Endodermal cell (in vitro differentiated cells): ENCODE data around the gene CPT1A. TPM values are rescaled to one million over a fixed set of nuclear protein-coding genes. Genes with fewer than 3 reads are reported as not detected.

ENCODE experiments used
- DNase-seq: peaks from one replicate; pipeline ENCODE4 v3.0.0-alpha.2; 2017
- H3K27ac ChIP-seq: 2 replicates; pipeline ENCODE4 v1.5.1; 2013; ENCODE audit warnings: mild to moderate bottlenecking, low read depth, low read length, moderate library complexity
- H3K27me3 ChIP-seq: 2 replicates; pipeline ENCODE4 v1.6.1; 2013; ENCODE audit warnings: mild to moderate bottlenecking, low read length, moderate library complexity; ENCODE audit not compliant: insufficient read depth, control insufficient read depth, poor library complexity, severe bottlenecking
- H3K36me3 ChIP-seq: 2 replicates; pipeline ENCODE4 v1.7.0; 2013; ENCODE audit warnings: mild to moderate bottlenecking, low read length, moderate library complexity; ENCODE audit not compliant: control insufficient read depth, insufficient read depth
- H3K4me1 ChIP-seq: one replicate; pipeline ENCODE4 v1.7.0; 2013; ENCODE audit warnings: low read length; ENCODE audit not compliant: control insufficient read depth, insufficient read depth
- H3K4me3 ChIP-seq: 2 replicates; pipeline ENCODE4 v1.5.1; 2013; ENCODE audit warnings: mild to moderate bottlenecking, low read length, moderate library complexity
- H3K9ac ChIP-seq: 2 replicates; pipeline ENCODE4 v1.6.1; 2013; ENCODE audit warnings: mild to moderate bottlenecking, low read length, moderate library complexity; ENCODE audit not compliant: poor library complexity, severe bottlenecking; ENCODE audit errors: extremely low read depth
- H3K9me3 ChIP-seq: 2 replicates; pipeline ENCODE4 v1.6.1; 2013; ENCODE audit warnings: mild to moderate bottlenecking, low read length, moderate library complexity; ENCODE audit not compliant: control insufficient read depth
- H3K27ac Mint-ChIP-seq: 2 replicates; pipeline ENCODE4 v1.8.0; 2020; ENCODE audit warnings: mixed read lengths
- H3K27me3 Mint-ChIP-seq: 2 replicates; pipeline ENCODE4 v1.8.0; 2021; ENCODE audit warnings: mild to moderate bottlenecking, mixed read lengths; ENCODE audit not compliant: insufficient read depth
- H3K36me3 Mint-ChIP-seq: 2 replicates; pipeline ENCODE4 v1.8.0; 2020; ENCODE audit warnings: low read depth, mixed read lengths
- H3K4me1 Mint-ChIP-seq: 2 replicates; pipeline ENCODE4 v1.8.0; 2020; ENCODE audit warnings: mixed read lengths
- H3K4me3 Mint-ChIP-seq: 2 replicates; pipeline ENCODE4 v1.8.0; 2020; ENCODE audit warnings: mild to moderate bottlenecking, moderate library complexity, mixed read lengths
- H3K9me3 Mint-ChIP-seq: 2 replicates; pipeline ENCODE4 v1.8.0; 2020; ENCODE audit warnings: mild to moderate bottlenecking, mixed read lengths
- CTCF ChIP-seq: fragments of 200-600 bp; sonication (generic); conservative IDR thresholded peaks from 2 replicates; pipeline ENCODE4 v1.5.0; 2021; ENCODE audit warnings: antibody characterized with exemption, mild to moderate bottlenecking
- WGBS, 2 experiments: methylation state at CpG; one replicate each; pipeline versions ENCODE4 v1.1.5 to v1.1.7; 2013; ENCODE audit warnings: missing lambda C conversion rate in 2 of 2, mixed read lengths in 1 of 2; ENCODE audit not compliant: insufficient coverage in 1 of 2, insufficient read length in 1 of 2; 5-methylcytosine and 5-hydroxymethylcytosine counted together
- total RNA-seq, 2 donors: library from RNA; stranded (reverse); fragmentation: NEBNext Ultra II Directional in 1 of 2; extraction: Animal tissue kit (Norgen Biotek cat#: 25700) in 1 of 2; gene quantifications; 2 replicates in 1 of 2; 3 replicates in 1 of 2; pipeline ENCODE4 v1.2.1, GENCODE V29; 2021

Gene CPT1A
- total RNA-seq, 2 donors from 2014 or later: 3.3 to 7.3 TPM

- WGBS, 2 experiments: 82 to 87% methylated on average over 12 of the region's 12 CpGs
- H3K27me3 Mint-ChIP-seq: no peaks in the 10 kb centered on the region
- no peak overlapping the region for H3K27ac Mint-ChIP-seq
- Histone ChIP-seq H3K9me3 (no peaks in the 10 kb centered on the region), H3K9ac (no peak overlapping the region), H3K4me3 (no peak overlapping the region), H3K36me3 (no peaks in the 10 kb centered on the region), H3K27me3 (no peaks in the 10 kb centered on the region), H3K4me1 (no peaks in the 10 kb centered on the region), H3K27ac (no peak overlapping the region)
- peaks cover 2% of the 10 kb centered on the region for H3K36me3 Mint-ChIP-seq
- H3K4me1 Mint-ChIP-seq: peaks cover 9% of the 10 kb centered on the region
- DNase-seq: no peak
- no peaks in the 10 kb centered on the region for H3K9me3 Mint-ChIP-seq
- no peak for TF ChIP-seq CTCF
- H3K4me3 Mint-ChIP-seq: no peak overlapping the region
These were observed 79.9 kb downstream of the CPT1A start for GRCh38 chr11:68761801-68762200.

- WGBS, 2 experiments: 93 to 99% methylated on average over 15 of the region's 15 CpGs
- DNase-seq: no peak
- Mint-ChIP-seq H3K27me3 (no peaks in the 10 kb centered on the region), H3K36me3 (peaks cover 2% of the 10 kb centered on the region), H3K4me1 (peaks cover 11% of the 10 kb centered on the region), H3K27ac (no peak overlapping the region), H3K9me3 (no peaks in the 10 kb centered on the region), H3K4me3 (no peak overlapping the region)
- Histone ChIP-seq H3K4me3 (no peak overlapping the region), H3K4me1 (no peaks in the 10 kb centered on the region), H3K27ac (no peak overlapping the region), H3K9me3 (no peaks in the 10 kb centered on the region), H3K9ac (no peak overlapping the region), H3K27me3 (no peaks in the 10 kb centered on the region), H3K36me3 (no peaks in the 10 kb centered on the region)
- TF ChIP-seq CTCF: no peak
These were observed 81.7 kb downstream of the CPT1A start for GRCh38 chr11:68759991-68760390.

- no peak overlapping the region for H3K4me3 Mint-ChIP-seq
- H3K36me3 Mint-ChIP-seq: peaks cover 2% of the 10 kb centered on the region
- no peak overlapping the region for H3K9ac ChIP-seq
- H3K9me3 ChIP-seq: no peaks in the 10 kb centered on the region
- H3K4me1 ChIP-seq: no peaks in the 10 kb centered on the region
- H3K4me3 ChIP-seq: no peak overlapping the region
- no peaks in the 10 kb centered on the region for H3K9me3 Mint-ChIP-seq
- no peak overlapping the region for H3K27ac Mint-ChIP-seq
- 82 to 91% methylated on average over 6 to 8 of the region's 8 CpGs for WGBS, 2 experiments
- H3K27ac ChIP-seq: no peak overlapping the region
- DNase-seq: no peak
- H3K27me3 ChIP-seq: no peaks in the 10 kb centered on the region
- H3K4me1 Mint-ChIP-seq: peaks cover 9% of the 10 kb centered on the region
- H3K36me3 ChIP-seq: no peaks in the 10 kb centered on the region
- H3K27me3 Mint-ChIP-seq: no peaks in the 10 kb centered on the region
- TF ChIP-seq CTCF: no peak
These were observed 84.0 kb downstream of the CPT1A start for GRCh38 chr11:68757711-68758110.
